Right cardiac atrium (tissue), 5 donors: Measurements from ENCODE around the gene NCKAP1. TPM values are rescaled to one million over a fixed set of nuclear protein-coding genes. Genes with fewer than 3 reads are reported as not detected.
"Not testable (repeated sequence)": the region's sequence is repeated elsewhere in the genome, so short reads cannot be mapped to it uniquely, and the experiment has no call there.

Experiments used
- ATAC-seq, 2 donors: fragments of 200-7000 bp; cut with Tn5 transposase; one replicate each; pipeline versions ENCODE4 v1.8.0 to v1.9.1; 2020; ENCODE audit warnings: moderate library complexity in 2 of 2, mild to moderate bottlenecking in 1 of 2
- DNase-seq, 3 donors: peaks; one replicate each; pipeline ENCODE4 v3.0.0-alpha.2; 2020
- H3K27ac ChIP-seq: one replicate; pipeline ENCODE4 v1.5.1; 2013; ENCODE audit warnings: mild to moderate bottlenecking, low read length, control low read depth, moderate library complexity
- H3K27me3 ChIP-seq: one replicate; pipeline ENCODE4 v1.6.1; 2013; ENCODE audit not compliant: control insufficient read depth, insufficient read depth
- H3K4me1 ChIP-seq: one replicate; pipeline ENCODE4 v1.6.1; 2013; ENCODE audit warnings: low read length; ENCODE audit not compliant: control insufficient read depth, insufficient read depth
- H3K4me3 ChIP-seq: one replicate; pipeline ENCODE4 v1.5.1; 2013; ENCODE audit warnings: low read length, control low read depth
- H3K9me3 ChIP-seq: one replicate; pipeline ENCODE4 v1.6.1; 2013; ENCODE audit warnings: low read length; ENCODE audit not compliant: control insufficient read depth
- WGBS: extraction: QIAGEN DNeasy Blood & Tissue Kit; methylation state at CpG from one replicate; pipeline ENCODE4 v1.1.7; 2013; 5-methylcytosine and 5-hydroxymethylcytosine counted together
- intact Hi-C, 4 donors: fragments of 100-400 bp; cut with DNase I; formaldehyde crosslinking; loops; one replicate each; pipeline versions ENCODE4 v1.11.0 to v1.14.0; 2022 to 2023
- polyA plus RNA-seq: library from polyadenylated mRNA; stranded (reverse); fragments of 200-250 nt; gene quantifications from one replicate; pipeline ENCODE4 v1.2.3, GENCODE V29; 2013
- total RNA-seq, 4 donors: library from RNA; stranded (reverse); fragmentation: NEBNext Ultra II Directional; extraction: Animal tissue kit (Norgen Biotek cat#: 25700); gene quantifications; one replicate each; pipeline ENCODE4 v1.2.1, GENCODE V29; 2021
- donor health status: healthy with polysubstance abuse.
- donor health status: DM: no; HTN: yes; CAD: no.
- donor health status: DM: no; HTN: no; CAD: no.
- donor health status: DM: no; HTN: yes; CAD: no; lungs with severe emphysema.
- donor health status: DM: yes; HTN: yes; CAD: no.

NCKAP1 gene
- total and polyA plus RNA-seq, 5 donors, result 63.0 to 158 (median 132) TPM

GRCh38 chr2:182890773-182891378 is 147.4 kb downstream of the NCKAP1 start:
- H3K4me1 ChIP-seq, result no peaks in the 10 kb centered on the region
- ATAC-seq, result no peak
- WGBS, result 89% methylated on average over 3 of the region's 3 CpGs

GRCh38 chr2:182890305-182890704 is 148.0 kb downstream of the NCKAP1 start:
- intact Hi-C loops, result no loop called here

More at GRCh38 chr2:182890773-182891378, 147.4 kb downstream of the NCKAP1 start:
- no peaks in the 10 kb centered on the region for H3K9me3 ChIP-seq
- no peak for DNase-seq
- no peaks in the 10 kb centered on the region for H3K27me3 ChIP-seq
- H3K4me3 ChIP-seq, result no peak overlapping the region
- H3K27ac ChIP-seq, result no peak overlapping the region
- intact Hi-C loops, result no loop called here

GRCh38 chr2:182887753-182888415 is 150.4 kb downstream of the NCKAP1 start:
- Histone ChIP-seq H3K4me1 (no peaks in the 10 kb centered on the region), H3K27me3 (no peaks in the 10 kb centered on the region), H3K4me3 (no peak overlapping the region), H3K27ac (no peak overlapping the region), H3K9me3 (no peaks in the 10 kb centered on the region)
- DNase-seq (no peak), ATAC-seq (no peak)
- intact Hi-C loops, result no loop called here
- WGBS, result 88% methylated on average over 4 of the region's 4 CpGs

More at GRCh38 chr2:182890305-182890704, 148.0 kb downstream of the NCKAP1 start:
- ATAC-seq (no peak), DNase-seq (no peak)
- WGBS, result 82% methylated on average over 7 of the region's 7 CpGs
- Histone ChIP-seq H3K27me3 (no peaks in the 10 kb centered on the region), H3K4me1 (no peaks in the 10 kb centered on the region), H3K9me3 (no peaks in the 10 kb centered on the region), H3K27ac (no peak overlapping the region), H3K4me3 (no peak overlapping the region)

GRCh38 chr2:182887093-182887492 is 151.2 kb downstream of the NCKAP1 start:
- no peaks in the 10 kb centered on the region for H3K9me3 ChIP-seq
- intact Hi-C loops, result no loop called here
- ATAC-seq, result no peak
- H3K27ac ChIP-seq, result no peak overlapping the region
- H3K4me1 ChIP-seq, result no peaks in the 10 kb centered on the region
- H3K27me3 ChIP-seq, result no peaks in the 10 kb centered on the region
- no peak for DNase-seq
- no peak overlapping the region for H3K4me3 ChIP-seq
- 74% methylated on average over 6 of the region's 6 CpGs for WGBS

- 87% methylated on average over 1 of the region's 1 CpG for WGBS
- no peaks in the 10 kb centered on the region for H3K4me1 ChIP-seq
- no peak overlapping the region for H3K27ac ChIP-seq
- intact Hi-C loops, result no loop called here
- ATAC-seq (no peak), DNase-seq (no peak)
- no peak overlapping the region for H3K4me3 ChIP-seq
- no peaks in the 10 kb centered on the region for H3K9me3 ChIP-seq
- H3K27me3 ChIP-seq, result no peaks in the 10 kb centered on the region
Measured at GRCh38 chr2:182885771-182886170, 152.5 kb downstream of the NCKAP1 start.

- Histone ChIP-seq H3K4me1 (no peaks in the 10 kb centered on the region), H3K27ac (no peak overlapping the region), H3K9me3 (no peaks in the 10 kb centered on the region), H3K27me3 (no peaks in the 10 kb centered on the region), H3K4me3 (no peak overlapping the region)
- DNase-seq (no peak), ATAC-seq (no peak)
- 64% methylated on average over 2 of the region's 2 CpGs for WGBS
- intact Hi-C loops, result no loop called here
Measured at GRCh38 chr2:182883451-182883850, 154.8 kb downstream of the NCKAP1 start.

GRCh38 chr2:182880100-182880499 is 158.2 kb downstream of the NCKAP1 start:
- intact Hi-C loops, DNase-seq, H3K4me3 ChIP-seq, H3K27me3 ChIP-seq, H3K4me1 ChIP-seq, ATAC-seq, H3K9me3 ChIP-seq, H3K27ac ChIP-seq: not testable (repeated sequence)
- WGBS, result 89% methylated on average over 1 of the region's 1 CpG

- H3K27me3 ChIP-seq, H3K27ac ChIP-seq, H3K4me3 ChIP-seq, H3K4me1 ChIP-seq, H3K9me3 ChIP-seq, DNase-seq, intact Hi-C loops, ATAC-seq: not testable (repeated sequence)
- WGBS, result 97% methylated on average over 1 of the region's 1 CpG
Measured at GRCh38 chr2:182876653-182877052, 161.6 kb downstream of the NCKAP1 start.

GRCh38 chr2:182870227-182870626 is 168.0 kb downstream of the NCKAP1 start:
- Histone ChIP-seq H3K27me3 (no peaks in the 10 kb centered on the region), H3K9me3 (no peaks in the 10 kb centered on the region), H3K4me1 (no peaks in the 10 kb centered on the region), H3K4me3 (no peak overlapping the region), H3K27ac (no peak overlapping the region)
- intact Hi-C loops, result no loop called here
- DNase-seq (no peak), ATAC-seq (no peak)
- WGBS, result 18% methylated on average over 1 of the region's 1 CpG

GRCh38 chr2:182868054-182868796 is 170.0 kb downstream of the NCKAP1 start:
- H3K9me3 ChIP-seq, result no peaks in the 10 kb centered on the region
- H3K4me3 ChIP-seq, result no peak overlapping the region
- 79% methylated on average over 6 of the region's 6 CpGs for WGBS
- H3K4me1 ChIP-seq, result no peaks in the 10 kb centered on the region
- intact Hi-C loops, result no loop called here
- no peak for ATAC-seq
- no peak overlapping the region for H3K27ac ChIP-seq
- DNase-seq, result no peak
- no peaks in the 10 kb centered on the region for H3K27me3 ChIP-seq

- intact Hi-C loops, result no loop called here
- DNase-seq (no peak), ATAC-seq (no peak)
- WGBS, result 48% methylated on average over 12 of the region's 12 CpGs
- no peaks in the 10 kb centered on the region for H3K27me3 ChIP-seq
- peak overlapping the region; percentile 61 for H3K4me3 ChIP-seq
- H3K9me3 ChIP-seq, result no peaks in the 10 kb centered on the region
- H3K27ac ChIP-seq, result no peak overlapping the region
- H3K4me1 ChIP-seq, result no peaks in the 10 kb centered on the region
Measured at GRCh38 chr2:182867426-182868053, 170.7 kb downstream of the NCKAP1 start.
